Measurements from ENCODE around the gene E2F7. TPM values are rescaled to one million over a fixed set of nuclear protein-coding genes. Genes with fewer than 3 reads are reported as not detected.

Gene E2F7
- total and polyA plus RNA-seq, 2 experiments from 2014 or later: 31.8 to 40.3 TPM

DNA sequence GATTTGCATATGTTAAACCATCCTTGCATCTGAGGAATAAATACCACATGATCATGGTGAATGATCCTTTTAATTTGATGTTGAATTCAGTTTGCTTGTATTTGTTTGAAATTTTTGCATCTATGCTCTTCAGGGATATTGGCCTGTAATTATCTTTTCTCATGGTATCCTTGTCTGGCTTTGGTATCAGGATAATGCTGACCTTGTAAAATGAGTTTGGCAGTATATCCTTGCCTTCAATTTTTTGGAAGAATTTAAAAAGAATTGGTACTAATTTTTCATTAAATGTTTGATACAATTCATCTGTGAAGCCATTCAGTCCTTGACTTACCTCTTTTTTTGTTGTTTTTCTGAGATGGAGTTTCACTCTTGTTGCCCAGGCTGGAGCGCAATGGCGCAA lies 85.2 kb downstream of the E2F7 start (continued):
- TF ChIP-seq, protein P1, sequence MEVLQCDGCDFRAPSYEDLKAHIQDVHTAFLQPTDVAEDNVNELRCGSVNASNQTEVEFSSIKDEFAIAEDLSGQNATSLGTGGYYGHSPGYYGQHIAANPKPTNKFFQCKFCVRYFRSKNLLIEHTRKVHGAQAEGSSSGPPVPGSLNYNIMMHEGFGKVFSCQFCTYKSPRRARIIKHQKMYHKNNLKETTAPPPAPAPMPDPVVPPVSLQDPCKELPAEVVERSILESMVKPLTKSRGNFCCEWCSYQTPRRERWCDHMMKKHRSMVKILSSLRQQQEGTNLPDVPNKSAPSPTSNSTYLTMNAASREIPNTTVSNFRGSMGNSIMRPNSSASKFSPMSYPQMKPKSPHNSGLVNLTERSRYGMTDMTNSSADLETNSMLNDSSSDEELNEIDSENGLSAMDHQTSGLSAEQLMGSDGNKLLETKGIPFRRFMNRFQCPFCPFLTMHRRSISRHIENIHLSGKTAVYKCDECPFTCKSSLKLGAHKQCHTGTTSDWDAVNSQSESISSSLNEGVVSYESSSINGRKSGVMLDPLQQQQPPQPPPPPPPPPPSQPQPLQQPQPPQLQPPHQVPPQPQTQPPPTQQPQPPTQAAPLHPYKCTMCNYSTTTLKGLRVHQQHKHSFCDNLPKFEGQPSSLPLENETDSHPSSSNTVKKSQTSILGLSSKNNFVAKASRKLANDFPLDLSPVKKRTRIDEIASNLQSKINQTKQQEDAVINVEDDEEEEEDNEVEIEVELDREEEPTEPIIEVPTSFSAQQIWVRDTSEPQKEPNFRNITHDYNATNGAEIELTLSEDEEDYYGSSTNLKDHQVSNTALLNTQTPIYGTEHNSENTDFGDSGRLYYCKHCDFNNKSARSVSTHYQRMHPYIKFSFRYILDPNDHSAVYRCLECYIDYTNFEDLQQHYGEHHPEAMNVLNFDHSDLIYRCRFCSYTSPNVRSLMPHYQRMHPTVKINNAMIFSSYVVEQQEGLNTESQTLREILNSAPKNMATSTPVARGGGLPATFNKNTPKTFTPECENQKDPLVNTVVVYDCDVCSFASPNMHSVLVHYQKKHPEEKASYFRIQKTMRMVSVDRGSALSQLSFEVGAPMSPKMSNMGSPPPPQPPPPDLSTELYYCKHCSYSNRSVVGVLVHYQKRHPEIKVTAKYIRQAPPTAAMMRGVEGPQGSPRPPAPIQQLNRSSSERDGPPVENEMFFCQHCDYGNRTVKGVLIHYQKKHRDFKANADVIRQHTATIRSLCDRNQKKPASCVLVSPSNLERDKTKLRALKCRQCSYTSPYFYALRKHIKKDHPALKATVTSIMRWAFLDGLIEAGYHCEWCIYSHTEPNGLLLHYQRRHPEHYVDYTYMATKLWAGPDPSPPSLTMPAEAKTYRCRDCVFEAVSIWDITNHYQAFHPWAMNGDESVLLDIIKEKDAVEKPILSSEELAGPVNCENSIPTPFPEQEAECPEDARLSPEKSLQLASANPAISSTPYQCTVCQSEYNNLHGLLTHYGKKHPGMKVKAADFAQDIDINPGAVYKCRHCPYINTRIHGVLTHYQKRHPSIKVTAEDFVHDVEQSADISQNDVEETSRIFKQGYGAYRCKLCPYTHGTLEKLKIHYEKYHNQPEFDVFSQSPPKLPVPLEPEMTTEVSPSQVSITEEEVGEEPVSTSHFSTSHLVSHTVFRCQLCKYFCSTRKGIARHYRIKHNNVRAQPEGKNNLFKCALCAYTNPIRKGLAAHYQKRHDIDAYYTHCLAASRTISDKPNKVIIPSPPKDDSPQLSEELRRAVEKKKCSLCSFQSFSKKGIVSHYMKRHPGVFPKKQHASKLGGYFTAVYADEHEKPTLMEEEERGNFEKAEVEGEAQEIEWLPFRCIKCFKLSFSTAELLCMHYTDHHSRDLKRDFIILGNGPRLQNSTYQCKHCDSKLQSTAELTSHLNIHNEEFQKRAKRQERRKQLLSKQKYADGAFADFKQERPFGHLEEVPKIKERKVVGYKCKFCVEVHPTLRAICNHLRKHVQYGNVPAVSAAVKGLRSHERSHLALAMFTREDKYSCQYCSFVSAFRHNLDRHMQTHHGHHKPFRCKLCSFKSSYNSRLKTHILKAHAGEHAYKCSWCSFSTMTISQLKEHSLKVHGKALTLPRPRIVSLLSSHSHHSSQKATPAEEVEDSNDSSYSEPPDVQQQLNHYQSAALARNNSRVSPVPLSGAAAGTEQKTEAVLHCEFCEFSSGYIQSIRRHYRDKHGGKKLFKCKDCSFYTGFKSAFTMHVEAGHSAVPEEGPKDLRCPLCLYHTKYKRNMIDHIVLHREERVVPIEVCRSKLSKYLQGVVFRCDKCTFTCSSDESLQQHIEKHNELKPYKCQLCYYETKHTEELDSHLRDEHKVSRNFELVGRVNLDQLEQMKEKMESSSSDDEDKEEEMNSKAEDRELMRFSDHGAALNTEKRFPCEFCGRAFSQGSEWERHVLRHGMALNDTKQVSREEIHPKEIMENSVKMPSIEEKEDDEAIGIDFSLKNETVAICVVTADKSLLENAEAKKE (CRISPR knock-in tag; IDR thresholded peaks at IDR 0.05): no peak
- TF ChIP-seq POLR2AphosphoS5 (IDR thresholded peaks at IDR 0.05; ENCODE audit: low read depth): no peak

DNA sequence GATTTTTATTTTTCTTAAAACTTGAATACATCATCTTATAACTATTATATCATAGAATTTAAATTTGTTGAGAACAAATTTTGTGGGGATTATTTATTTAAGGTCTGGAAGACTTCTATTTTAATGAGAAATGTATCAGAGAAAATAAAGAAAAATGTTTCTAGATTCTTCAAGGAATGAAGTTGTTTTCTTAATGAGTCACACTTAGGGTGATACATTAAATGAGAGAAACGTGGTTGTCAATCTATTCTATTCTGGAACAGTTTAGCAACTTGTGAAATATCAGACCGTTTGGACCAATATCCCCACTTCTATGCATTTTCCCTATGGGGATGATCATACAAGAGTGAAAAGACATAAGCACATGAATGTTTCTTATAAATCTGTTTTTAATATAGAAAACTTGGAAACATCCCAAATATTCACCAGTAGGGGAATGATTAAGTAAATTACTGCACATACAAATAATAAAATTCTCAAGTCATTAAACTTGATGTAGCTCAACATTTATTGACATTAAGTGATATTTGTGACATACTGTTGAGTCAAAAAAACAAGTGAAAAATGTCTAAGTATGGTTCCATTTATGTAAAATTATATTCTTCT lies 88.5 kb downstream of the E2F7 start:
- DNase-seq (ENCODE audit: low spot score) (no peak), ATAC-seq (no peak)
- Mint-ChIP-seq H3K27ac (no peak overlapping the region), H3K4me3 (no peak overlapping the region), H3K9me3 (no peaks in the 10 kb centered on the region; the same call in 2 of the 3 replicates), H3K36me3 (ENCODE audit: low read depth) (no peaks in the 10 kb centered on the region), H3K27me3 (ENCODE audit: insufficient read depth, low read depth, poor library complexity) (no peaks in the 10 kb centered on the region), H3K4me1 (peaks cover 13% of the 10 kb centered on the region)
- no peaks in the 10 kb centered on the region; the same call in 1 of the 2 replicates for H3K9me2 ChIP-seq (ENCODE audit: insufficient read depth)
- H3K27ac ChIP-seq (ENCODE audit: low read depth): no peak overlapping the region
- TF ChIP-seq, protein P1 (CRISPR knock-in tag; IDR thresholded peaks at IDR 0.05): no peak
- TF ChIP-seq POLR2AphosphoS5 (IDR thresholded peaks at IDR 0.05; ENCODE audit: low read depth): no peak
- no peak for TF ChIP-seq CREB1 (CRISPR knock-in tag; IDR thresholded peaks at IDR 0.05; ENCODE audit: low read depth)
- no peak for TF ChIP-seq NANOG (IDR thresholded peaks at IDR 0.05; ENCODE audit: borderline replicate concordance)
- H3K4me2 ChIP-seq: no peak overlapping the region
- H3K27me3 ChIP-seq (ENCODE audit: insufficient read depth): no peaks in the 10 kb centered on the region
- H2AFZ ChIP-seq: no peak overlapping the region
- no peak overlapping the region for H3K4me3 ChIP-seq
- no peaks in the 10 kb centered on the region for H4K20me1 ChIP-seq (replicated peaks; ENCODE audit: insufficient read depth)
- peaks cover 13% of the 10 kb centered on the region for H3K4me1 ChIP-seq (ENCODE audit: insufficient read depth)
- H3K79me2 ChIP-seq (replicated peaks; ENCODE audit: insufficient read depth): no peaks in the 10 kb centered on the region
- H3K36me3 ChIP-seq (ENCODE audit: insufficient read depth): no peaks in the 10 kb centered on the region
- H3F3A ChIP-seq (replicated peaks; ENCODE audit: low read depth): no peaks in the 10 kb centered on the region

All from GM23338 (cell line).